ENCODE measurements around the gene PTCD2.

- TF ChIP-seq SIN3A (IDR thresholded peaks at IDR 0.05; ENCODE audit: borderline replicate concordance, insufficient read depth, low read length): no peak
- TF ChIP-seq POLR2AphosphoS5 (IDR thresholded peaks at IDR 0.05; ENCODE audit: low read depth, low read length): no peak
- no peak for TF ChIP-seq TAF1 (IDR thresholded peaks at IDR 0.05; ENCODE audit: borderline replicate concordance, insufficient read depth, low read length)
- TF ChIP-seq REST (IDR thresholded peaks at IDR 0.05; ENCODE audit: insufficient read depth in 1 of 2, low read depth in 2 of 2, low read length in 2 of 2): no peak
These were observed 18.6 kb upstream of the PTCD2 start for GRCh38 chr5:72301557-72301956.
